ENCODE results near the gene KISS1R. TPM values are rescaled to one million over a fixed set of nuclear protein-coding genes. Genes with fewer than 3 reads are reported as not detected.

Gene KISS1R
- polyA plus RNA-seq, 4 donors = 0.25 to 0.55 TPM; not detected in 2

DNA sequence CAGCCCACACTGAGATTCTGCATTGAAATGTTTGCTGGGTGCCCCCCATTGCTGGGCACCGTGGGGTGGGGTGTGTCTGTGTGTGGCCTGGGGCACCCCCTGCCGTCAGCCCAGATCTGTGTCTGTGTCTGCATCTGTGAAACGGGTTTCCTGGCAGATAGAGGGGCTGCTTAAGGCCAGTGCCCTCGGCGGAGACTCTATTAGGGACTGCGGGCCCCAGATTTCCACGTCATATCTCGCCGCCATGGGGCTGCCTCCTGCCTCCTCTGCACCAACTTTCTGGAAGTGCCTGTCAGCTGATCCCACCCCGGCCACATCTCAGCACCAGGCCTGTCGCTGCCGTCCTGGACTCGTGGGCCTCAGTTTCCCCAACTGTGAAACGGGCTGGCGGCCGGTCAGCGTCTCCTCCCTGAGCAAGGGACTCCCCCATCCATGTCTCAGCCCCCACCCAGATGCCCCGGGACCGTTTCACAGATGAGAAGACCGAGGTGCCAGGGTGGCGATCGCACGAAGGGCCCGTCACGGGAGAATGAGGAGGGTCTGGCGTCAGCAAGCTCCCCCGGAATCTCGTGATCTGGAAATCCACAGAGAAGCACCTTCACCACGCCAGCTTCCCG, 30.1 kb downstream of the KISS1R start:
- peaks cover 0 to 84% (median 0%) of the 10 kb centered on the region in 3 donors for H3K4me1 ChIP-seq (ENCODE audit: control insufficient read depth in 3 of 3, insufficient read depth in 2 of 3, low read depth in 1 of 3, low read length in 2 of 3)
- no peaks in the 10 kb centered on the region for H3K27me3 ChIP-seq (ENCODE audit: control insufficient read depth in 3 of 3, insufficient read depth in 3 of 3, low read length in 3 of 3)
- H3K4me3 ChIP-seq (ENCODE audit: low read depth in 1 of 3, low read length in 3 of 3) = no peak overlapping the region
- 80 to 86% (median 85%) methylated on average over 27 to 30 of the region's 30 CpGs for WGBS, 3 donors
- DNase-seq = no peak
- H3K9me3 ChIP-seq (ENCODE audit: control insufficient read depth in 2 of 2, insufficient read depth in 1 of 2, low read depth in 1 of 2, low read length in 1 of 2) = peaks cover 0 to 5% of the 10 kb centered on the region in 2 donors
- no peak for FAIRE-seq
- peak overlapping the region in 2 of 3 donors; percentile 76 to 98 for H3K27ac ChIP-seq (ENCODE audit: low read depth in 1 of 3, low read length in 2 of 3)
- peaks cover 0 to 95% (median 0%) of the 10 kb centered on the region in 3 donors for H3K36me3 ChIP-seq (ENCODE audit: control insufficient read depth in 3 of 3, insufficient read depth in 2 of 3, low read depth in 1 of 3, low read length in 3 of 3)

DNA sequence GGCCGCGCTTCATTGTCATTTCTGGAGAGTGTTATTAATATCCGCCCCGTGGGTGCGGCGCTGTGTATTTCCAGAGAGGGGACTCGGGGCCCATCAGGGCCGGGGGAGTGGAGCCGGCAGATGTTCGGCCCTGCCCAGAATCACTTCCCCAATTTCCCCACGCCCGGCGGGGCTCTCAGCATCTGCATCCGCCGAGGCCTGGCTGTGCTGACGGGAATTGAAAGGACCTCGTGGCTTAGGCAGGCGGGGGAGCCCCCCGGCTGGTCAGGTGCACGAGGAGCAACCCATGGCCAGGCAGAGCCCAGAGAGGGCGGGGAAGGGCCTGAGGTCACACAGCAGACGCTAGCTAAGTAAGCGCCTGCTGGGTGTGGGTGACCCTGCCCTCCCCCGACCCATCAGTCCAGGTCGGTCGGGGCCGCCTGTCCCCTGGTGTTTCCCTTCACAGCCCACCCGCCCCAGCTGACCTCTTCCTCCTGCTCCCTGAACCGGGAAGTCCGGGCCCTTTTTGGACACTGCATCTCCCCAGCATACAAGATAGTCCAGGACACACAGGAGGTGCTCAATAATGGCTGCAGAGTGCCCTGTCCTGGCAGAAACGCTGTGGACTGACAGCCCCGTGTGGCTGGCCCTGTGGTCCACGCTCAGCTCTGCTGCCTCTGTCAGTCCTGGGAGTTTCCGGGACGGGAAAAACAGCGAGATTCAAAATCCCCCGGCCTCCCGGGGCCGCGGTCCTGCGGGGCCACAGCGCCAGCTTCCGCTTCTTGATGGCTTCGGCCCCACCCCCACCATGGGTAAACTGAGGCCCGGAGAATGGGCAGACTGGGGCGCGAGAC, 30.8 kb downstream of the KISS1R start:
- peaks cover 4 to 87% (median 5%) of the 10 kb centered on the region in 3 donors for H3K4me1 ChIP-seq (ENCODE audit: control insufficient read depth in 3 of 3, insufficient read depth in 2 of 3, low read depth in 1 of 3, low read length in 2 of 3)
- FAIRE-seq (no peak), DNase-seq (peak in 1 of 2 donors; percentile 27)
- peaks cover 0 to 95% (median 0%) of the 10 kb centered on the region in 3 donors for H3K36me3 ChIP-seq (ENCODE audit: control insufficient read depth in 3 of 3, insufficient read depth in 2 of 3, low read depth in 1 of 3, low read length in 3 of 3)
- H3K27ac ChIP-seq (ENCODE audit: low read depth in 1 of 3, low read length in 2 of 3) = peak overlapping the region in 2 of 3 donors; percentile 76 to 98
- H3K9me3 ChIP-seq (ENCODE audit: control insufficient read depth in 2 of 2, insufficient read depth in 1 of 2, low read depth in 1 of 2, low read length in 1 of 2) = peaks cover 0 to 5% of the 10 kb centered on the region in 2 donors
- H3K4me3 ChIP-seq (ENCODE audit: low read depth in 1 of 3, low read length in 3 of 3) = no peak overlapping the region
- WGBS, 3 donors = 71 to 80% (median 73%) methylated on average over 42 to 47 of the region's 47 CpGs
- no peaks in the 10 kb centered on the region for H3K27me3 ChIP-seq (ENCODE audit: control insufficient read depth in 3 of 3, insufficient read depth in 3 of 3, low read length in 3 of 3)

DNA sequence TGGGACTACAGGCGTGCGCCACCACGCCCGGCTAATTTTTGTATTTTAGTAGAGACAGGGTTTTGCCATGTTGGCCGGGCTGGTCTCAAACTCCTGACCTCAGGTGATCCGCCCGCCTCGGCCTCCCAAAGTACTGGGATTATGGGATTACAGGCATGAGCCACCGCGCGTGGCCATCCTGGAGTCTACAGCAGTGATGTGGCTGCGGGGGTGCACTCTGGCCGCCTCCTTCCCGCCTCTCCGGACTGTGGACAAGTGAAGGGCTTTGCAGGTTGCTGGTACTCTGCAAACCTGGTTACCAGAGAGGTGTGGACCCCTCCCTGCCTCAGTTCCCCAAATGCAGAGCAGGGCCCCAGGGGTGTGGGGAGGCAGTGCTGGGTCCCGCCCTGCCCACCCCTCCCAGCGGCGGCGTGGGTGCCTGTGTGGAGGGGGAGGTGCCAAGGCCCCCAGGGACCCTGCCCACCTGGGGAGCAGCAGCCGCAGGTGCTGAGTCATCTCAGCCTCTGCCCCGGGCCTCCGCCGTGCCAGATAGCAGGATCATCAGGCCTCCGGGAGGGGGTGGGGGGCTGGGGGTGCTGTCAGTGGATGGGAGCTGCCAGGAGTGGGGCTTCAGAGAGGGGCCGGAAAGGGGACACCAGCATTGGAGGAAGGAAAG, 31.8 kb downstream of the KISS1R start:
- no peaks in the 10 kb centered on the region for H3K9me3 ChIP-seq (ENCODE audit: control insufficient read depth in 2 of 2, insufficient read depth in 1 of 2, low read depth in 1 of 2, low read length in 1 of 2)
- H3K4me3 ChIP-seq (ENCODE audit: low read depth in 1 of 3, low read length in 3 of 3) = no peak overlapping the region
- 73 to 78% (median 75%) methylated on average over 20 to 25 of the region's 25 CpGs for WGBS, 3 donors
- no peaks in the 10 kb centered on the region for H3K27me3 ChIP-seq (ENCODE audit: control insufficient read depth in 3 of 3, insufficient read depth in 3 of 3, low read length in 3 of 3)
- FAIRE-seq = no peak
- DNase-seq = peak in 1 of 2 donors; percentile 49
- H3K27ac ChIP-seq (ENCODE audit: low read depth in 1 of 3, low read length in 2 of 3) = peak overlapping the region in 1 of 3 donors; percentile 89
- H3K36me3 ChIP-seq (ENCODE audit: control insufficient read depth in 3 of 3, insufficient read depth in 2 of 3, low read depth in 1 of 3, low read length in 3 of 3) = peaks cover 0 to 92% (median 0%) of the 10 kb centered on the region in 3 donors
- H3K4me1 ChIP-seq (ENCODE audit: control insufficient read depth in 3 of 3, insufficient read depth in 2 of 3, low read depth in 1 of 3, low read length in 2 of 3) = peaks cover 5 to 87% (median 11%) of the 10 kb centered on the region in 3 donors

DNA sequence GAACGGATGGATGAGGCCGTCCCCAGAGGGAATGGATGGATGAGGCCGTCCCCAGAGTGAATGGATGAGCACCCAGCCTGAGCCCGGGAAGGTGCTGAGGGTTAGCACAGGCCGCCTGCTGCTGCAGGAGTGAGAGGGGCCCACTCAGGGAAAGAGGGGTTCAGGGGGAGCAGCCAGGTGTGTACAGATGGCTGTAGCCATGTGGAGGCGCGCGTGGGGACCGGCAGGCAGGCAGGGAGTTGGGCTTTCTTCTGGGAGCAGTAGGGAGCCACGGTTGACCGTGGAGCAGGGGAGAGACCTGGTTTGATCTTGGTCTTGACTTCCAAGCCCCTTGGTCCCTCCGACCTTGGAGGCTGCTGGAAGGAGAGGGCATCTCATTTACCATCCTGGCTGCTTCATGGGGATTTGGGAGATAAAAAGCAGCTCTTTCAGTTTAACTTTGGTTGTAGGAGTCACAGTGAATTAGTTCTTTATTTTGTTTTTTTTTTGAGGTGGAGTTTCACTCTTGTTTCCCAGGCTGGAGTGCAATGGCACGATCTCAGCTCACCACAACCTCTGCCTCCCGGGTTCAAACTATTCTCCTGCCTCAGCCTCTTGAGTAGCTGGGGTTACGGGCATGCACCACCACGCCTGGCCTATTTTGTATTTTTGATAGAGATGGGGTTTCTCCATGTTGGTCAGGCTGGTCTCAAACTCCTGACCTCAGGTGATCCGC, 33.4 kb downstream of the KISS1R start:
- Histone ChIP-seq H3K27me3 (ENCODE audit: control insufficient read depth in 3 of 3, insufficient read depth in 3 of 3, low read length in 3 of 3) (no peaks in the 10 kb centered on the region), H3K9me3 (ENCODE audit: control insufficient read depth in 2 of 2, insufficient read depth in 1 of 2, low read depth in 1 of 2, low read length in 1 of 2) (no peaks in the 10 kb centered on the region), H3K4me3 (ENCODE audit: low read depth in 1 of 3, low read length in 3 of 3) (no peak overlapping the region), H3K4me1 (ENCODE audit: control insufficient read depth in 3 of 3, insufficient read depth in 2 of 3, low read depth in 1 of 3, low read length in 2 of 3) (peaks cover 5 to 88% (median 11%) of the 10 kb centered on the region in 3 donors), H3K36me3 (ENCODE audit: control insufficient read depth in 3 of 3, insufficient read depth in 2 of 3, low read depth in 1 of 3, low read length in 3 of 3) (peaks cover 0 to 92% (median 0%) of the 10 kb centered on the region in 3 donors), H3K27ac (ENCODE audit: low read depth in 1 of 3, low read length in 2 of 3) (peak overlapping the region in 1 of 3 donors; percentile 100)
- FAIRE-seq (no peak), DNase-seq (peak in 1 of 2 donors; percentile 39)
- 79 to 82% (median 81%) methylated on average over 17 of the region's 17 CpGs for WGBS, 3 donors

GRCh38 chr19:952049-952679, 35.0 kb downstream of the KISS1R start:
- DNase-seq (peak in 1 of 2 donors; percentile 35), FAIRE-seq (no peak)
- Histone ChIP-seq H3K4me3 (ENCODE audit: low read depth in 1 of 3, low read length in 3 of 3) (no peak overlapping the region), H3K27ac (ENCODE audit: low read depth in 1 of 3, low read length in 2 of 3) (peak overlapping the region in 1 of 3 donors; percentile 100), H3K4me1 (ENCODE audit: control insufficient read depth in 3 of 3, insufficient read depth in 2 of 3, low read depth in 1 of 3, low read length in 2 of 3) (peaks cover 5 to 88% (median 11%) of the 10 kb centered on the region in 3 donors), H3K36me3 (ENCODE audit: control insufficient read depth in 3 of 3, insufficient read depth in 2 of 3, low read depth in 1 of 3, low read length in 3 of 3) (peaks cover 0 to 94% (median 0%) of the 10 kb centered on the region in 3 donors), H3K9me3 (ENCODE audit: control insufficient read depth in 2 of 2, insufficient read depth in 1 of 2, low read depth in 1 of 2, low read length in 1 of 2) (no peaks in the 10 kb centered on the region), H3K27me3 (ENCODE audit: control insufficient read depth in 3 of 3, insufficient read depth in 3 of 3, low read length in 3 of 3) (no peaks in the 10 kb centered on the region)
- 29 to 53% (median 35%) methylated on average over 13 to 14 of the region's 14 CpGs for WGBS, 3 donors

DNA sequence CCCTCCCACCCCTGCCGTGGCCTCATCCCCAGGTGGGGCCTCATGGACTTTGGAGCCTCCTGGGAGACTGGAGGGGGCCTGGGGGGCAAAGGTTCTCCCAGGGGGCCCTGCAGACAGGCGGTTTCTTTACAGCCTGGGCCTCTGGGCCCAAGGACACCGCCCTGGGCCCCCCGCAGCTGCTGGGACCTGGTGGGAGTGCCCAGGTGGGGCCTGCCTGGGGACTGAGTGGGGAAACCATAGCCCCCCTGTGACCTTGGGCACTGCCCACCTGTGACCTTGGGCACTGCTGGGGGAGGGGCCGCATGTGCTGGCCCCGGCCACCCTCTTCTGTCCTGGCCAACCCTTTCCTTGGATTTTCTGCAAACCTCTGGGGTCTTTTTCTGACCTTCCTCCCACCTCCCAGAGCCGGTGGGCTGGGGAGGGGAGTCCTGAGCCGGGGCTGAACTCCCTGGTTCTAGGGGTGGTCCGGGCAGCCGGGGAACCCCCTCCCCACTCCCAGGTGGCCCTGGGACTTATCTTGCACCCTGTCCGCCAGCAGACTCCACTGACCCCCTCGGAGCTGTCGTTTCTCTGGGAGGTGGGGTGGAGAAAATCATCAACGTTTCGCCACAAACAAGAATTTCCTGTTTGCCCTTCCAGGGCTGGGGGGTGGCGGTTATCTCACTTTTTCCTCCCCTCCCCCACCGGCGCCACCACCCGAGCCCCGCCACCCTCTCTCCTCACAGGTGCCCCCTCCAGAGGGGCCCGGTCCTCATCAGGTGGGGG, 35.7 kb downstream of the KISS1R start:
- DNase-seq = peak; percentile 58 to 98
- Histone ChIP-seq H3K27ac (ENCODE audit: low read depth in 1 of 3, low read length in 2 of 3) (peak overlapping the region in 2 of 3 donors; percentile 2 to 100), H3K4me1 (ENCODE audit: control insufficient read depth in 3 of 3, insufficient read depth in 2 of 3, low read depth in 1 of 3, low read length in 2 of 3) (peaks cover 5 to 87% (median 11%) of the 10 kb centered on the region in 3 donors), H3K4me3 (ENCODE audit: low read depth in 1 of 3, low read length in 3 of 3) (peak overlapping the region in 1 of 3 donors; percentile 54), H3K36me3 (ENCODE audit: control insufficient read depth in 3 of 3, insufficient read depth in 2 of 3, low read depth in 1 of 3, low read length in 3 of 3) (peaks cover 0 to 93% (median 0%) of the 10 kb centered on the region in 3 donors), H3K27me3 (ENCODE audit: control insufficient read depth in 3 of 3, insufficient read depth in 3 of 3, low read length in 3 of 3) (no peaks in the 10 kb centered on the region), H3K9me3 (ENCODE audit: control insufficient read depth in 2 of 2, insufficient read depth in 1 of 2, low read depth in 1 of 2, low read length in 1 of 2) (no peaks in the 10 kb centered on the region)
- FAIRE-seq = no peak
- WGBS, 3 donors = 9 to 19% (median 12%) methylated on average over 15 to 21 of the region's 21 CpGs
